Effector memory CD8-positive, alpha-beta T cell (primary cell): Measurements from ENCODE around the gene RNF115.
"Not testable (repeated sequence)": the region's sequence is repeated elsewhere in the genome, so short reads cannot be mapped to it uniquely, and the experiment has no call there.

Experiments used
- ATAC-seq: fragments of 150-1000 bp; cut with Tn5 transposase; replicated peaks from 2 replicates; pipeline ENCODE4 v1.10.0; 2021; ENCODE audit warnings: mild to moderate bottlenecking, moderate library complexity
- DNase-seq, 3 experiments: peaks; one replicate each; pipeline ENCODE4 v3.0.0; 2021
- H3K27ac Mint-ChIP-seq, 2 donors: one replicate each; pipeline ENCODE4 v1.8.0; 2022; ENCODE audit warnings: mild to moderate bottlenecking in 2 of 2, mixed read lengths in 2 of 2, moderate library complexity in 2 of 2
- H3K27me3 Mint-ChIP-seq, 2 donors: one replicate each; pipeline ENCODE4 v1.8.0; 2022; ENCODE audit warnings: mixed read lengths in 2 of 2
- H3K36me3 Mint-ChIP-seq: one replicate; pipeline ENCODE4 v1.8.0; 2022; ENCODE audit warnings: mild to moderate bottlenecking, moderate library complexity, mixed read lengths; ENCODE audit not compliant: insufficient read depth
- H3K4me1 Mint-ChIP-seq, 2 donors: one replicate each; pipeline ENCODE4 v1.8.0; 2022; ENCODE audit warnings: low read depth in 2 of 2, mixed read lengths in 2 of 2
- H3K4me3 Mint-ChIP-seq, 2 donors: one replicate each; pipeline ENCODE4 v1.8.0; 2022; ENCODE audit warnings: mild to moderate bottlenecking in 2 of 2, mixed read lengths in 2 of 2, moderate library complexity in 2 of 2
- H3K9me3 Mint-ChIP-seq, 2 donors: one replicate each; pipeline ENCODE4 v1.8.0; 2022; ENCODE audit warnings: mixed read lengths in 2 of 2

The RNF115 gene

GRCh38 chr1:145782272-145783099 is 41.4 kb downstream of the RNF115 start:
- ATAC-seq (no peak), DNase-seq (no peak)
- peak overlapping the region in 1 of 2 donors; percentile 25 for H3K27ac Mint-ChIP-seq
- H3K27me3 Mint-ChIP-seq, result no peaks in the 10 kb centered on the region
- no peaks in the 10 kb centered on the region for H3K9me3 Mint-ChIP-seq
- H3K4me1 Mint-ChIP-seq, result peaks cover 13 to 22% of the 10 kb centered on the region in 2 donors
- no peak overlapping the region for H3K4me3 Mint-ChIP-seq
- peaks cover 12% of the 10 kb centered on the region for H3K36me3 Mint-ChIP-seq

- peaks cover 6 to 15% of the 10 kb centered on the region in 2 donors for H3K4me1 Mint-ChIP-seq
- H3K27ac Mint-ChIP-seq, result no peak overlapping the region
- H3K9me3 Mint-ChIP-seq, result no peaks in the 10 kb centered on the region
- DNase-seq, result no peak
- peaks cover 11% of the 10 kb centered on the region for H3K36me3 Mint-ChIP-seq
- ATAC-seq, result no peak
- H3K4me3 Mint-ChIP-seq, result no peak overlapping the region
- no peaks in the 10 kb centered on the region for H3K27me3 Mint-ChIP-seq
Measured at GRCh38 chr1:145778146-145778540, 45.8 kb downstream of the RNF115 start.

DNA sequence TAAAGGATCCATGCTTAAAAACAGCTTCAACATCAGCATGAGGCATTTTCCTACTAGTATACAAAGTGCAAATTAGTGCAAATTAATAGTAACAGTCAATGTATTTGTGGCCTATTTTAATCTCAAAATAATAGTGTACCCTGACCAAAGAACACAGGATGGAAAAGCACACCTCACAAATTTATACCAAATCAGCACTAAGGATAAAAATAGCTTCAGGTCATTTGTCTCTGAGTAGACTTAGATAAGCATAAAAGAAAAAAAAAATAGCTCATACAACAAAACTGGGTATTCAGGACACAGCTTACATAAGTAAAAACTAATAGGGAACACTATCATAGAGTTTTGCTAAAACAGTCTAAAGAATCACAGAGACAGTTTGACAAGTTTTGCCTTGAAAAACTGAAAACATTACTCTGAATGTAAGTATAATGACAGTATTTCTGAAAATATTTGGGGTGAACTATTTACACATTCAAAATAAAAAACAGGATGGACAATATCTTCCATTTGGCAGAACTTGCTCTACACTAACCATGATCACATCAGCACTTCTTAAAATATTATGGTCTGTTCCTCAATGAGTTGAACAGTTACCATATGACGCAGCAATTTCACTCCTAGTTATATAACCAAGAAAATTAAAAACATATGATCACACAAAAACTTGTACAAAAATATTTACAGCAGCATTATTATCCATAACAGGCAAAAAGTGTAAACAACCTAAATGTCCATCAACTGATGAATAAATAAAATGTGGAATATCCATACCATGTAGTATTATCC is 46.3 kb downstream of the RNF115 start:
- DNase-seq, result no peak
- Mint-ChIP-seq H3K9me3 (no peaks in the 10 kb centered on the region), H3K27ac (no peak overlapping the region), H3K27me3 (no peaks in the 10 kb centered on the region), H3K4me3 (no peak overlapping the region), H3K4me1 (peaks cover 6 to 20% of the 10 kb centered on the region in 2 donors), H3K36me3 (peaks cover 5% of the 10 kb centered on the region)
- no peak for ATAC-seq

DNA sequence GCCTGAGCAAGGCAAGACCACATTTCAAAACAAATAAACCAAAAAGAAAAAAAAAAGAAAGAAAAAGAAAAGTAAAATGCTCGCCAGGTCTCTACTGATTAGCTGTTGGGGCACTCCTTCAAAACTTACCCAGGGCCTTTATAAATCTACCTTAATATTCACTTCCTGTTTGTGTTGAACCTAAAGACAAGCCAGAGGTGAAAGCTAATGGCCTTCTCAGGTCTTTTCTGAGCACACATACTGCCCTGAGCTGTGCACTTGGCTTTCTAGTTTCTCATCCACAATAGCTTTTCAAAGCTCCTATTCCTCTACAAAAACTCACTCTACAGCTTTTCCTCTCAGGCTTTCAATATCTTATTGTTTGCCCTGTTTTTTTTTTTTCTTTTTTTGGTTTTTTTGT is 50.5 kb downstream of the RNF115 start:
- Mint-ChIP-seq H3K4me3 (peak overlapping the region in 1 of 2 donors; percentile 37), H3K9me3 (no peaks in the 10 kb centered on the region), H3K27me3 (no peaks in the 10 kb centered on the region), H3K27ac (peak overlapping the region; percentile 72 to 94), H3K36me3 (peaks cover 21% of the 10 kb centered on the region), H3K4me1 (peaks cover 4 to 22% of the 10 kb centered on the region in 2 donors)
- DNase-seq, result no peak
- ATAC-seq, result no peak

DNA sequence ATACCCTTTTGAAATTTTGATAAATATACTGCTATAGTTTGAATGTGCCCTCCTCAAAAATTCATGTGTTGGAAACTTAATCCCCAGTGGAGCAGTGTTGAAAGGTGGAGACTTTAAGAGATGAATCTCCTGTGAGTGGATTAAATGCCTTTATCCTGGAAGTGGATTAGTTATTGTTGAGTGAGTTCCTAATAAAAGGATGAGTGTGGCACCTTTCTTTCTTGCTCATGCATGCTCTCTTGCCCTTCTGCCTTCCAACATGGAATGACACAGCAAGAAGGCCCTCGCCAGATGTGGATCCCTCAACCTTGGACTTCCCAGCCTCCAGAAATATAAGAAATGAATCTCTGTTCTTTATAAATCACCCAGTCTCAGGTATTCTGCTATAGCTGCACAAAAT is 52.8 kb downstream of the RNF115 start:
- Mint-ChIP-seq H3K27ac (peak overlapping the region; percentile 8 to 52), H3K4me1 (peaks cover 5 to 22% of the 10 kb centered on the region in 2 donors), H3K4me3 (no peak overlapping the region), H3K36me3 (peaks cover 30% of the 10 kb centered on the region), H3K27me3 (no peaks in the 10 kb centered on the region), H3K9me3 (no peaks in the 10 kb centered on the region)
- DNase-seq (no peak), ATAC-seq (no peak)

DNA sequence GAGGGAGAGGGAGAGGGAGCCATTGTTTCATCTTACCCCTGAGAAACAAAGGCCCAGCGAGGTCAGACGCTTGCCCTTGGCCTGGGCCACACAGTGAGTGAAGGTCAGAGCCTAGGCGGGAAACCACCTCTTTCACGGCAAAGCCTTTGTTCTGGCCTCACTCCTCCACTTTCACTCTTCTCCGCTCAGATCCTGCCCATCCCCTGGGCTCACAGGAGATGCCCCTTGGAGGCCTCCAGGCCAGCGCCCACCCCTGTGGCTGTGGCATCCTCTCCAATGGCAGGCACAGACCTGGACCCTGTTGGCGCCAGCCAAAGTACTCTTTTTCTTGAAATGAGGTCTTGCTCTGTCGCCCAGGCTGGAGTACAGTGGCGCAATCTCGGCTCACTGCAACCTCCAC is 55.9 kb downstream of the RNF115 start:
- not testable (repeated sequence) for ATAC-seq, H3K27me3 Mint-ChIP-seq

DNA sequence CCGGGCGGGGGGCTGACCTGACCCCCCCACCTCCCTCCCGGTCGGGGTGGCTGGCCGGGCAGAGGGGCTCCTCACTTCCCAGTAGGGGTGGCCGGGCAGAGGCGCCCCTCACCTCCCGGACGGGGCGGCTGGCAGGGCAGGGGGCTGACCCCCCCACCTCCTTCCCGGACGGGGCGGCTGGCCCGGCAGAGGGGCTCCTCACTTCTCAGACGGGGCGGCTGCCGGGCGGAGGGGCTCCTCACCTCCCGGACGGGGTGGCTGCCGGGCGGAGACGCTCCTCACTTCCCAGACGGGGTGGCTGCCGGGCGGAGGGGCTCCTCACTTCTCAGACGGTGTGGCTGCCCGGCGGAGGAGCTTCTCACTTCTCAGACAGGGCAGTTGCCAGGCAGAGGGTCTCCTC is 57.0 kb downstream of the RNF115 start:
- H3K27ac Mint-ChIP-seq, H3K27me3 Mint-ChIP-seq, DNase-seq, H3K9me3 Mint-ChIP-seq, H3K4me1 Mint-ChIP-seq, ATAC-seq, H3K4me3 Mint-ChIP-seq: not testable (repeated sequence)
- H3K36me3 Mint-ChIP-seq, result peaks cover 43% of the 10 kb centered on the region

More for the DNA sequence above, 55.9 kb downstream of the RNF115 start:
- H3K27ac Mint-ChIP-seq, DNase-seq, H3K4me3 Mint-ChIP-seq, H3K9me3 Mint-ChIP-seq, H3K4me1 Mint-ChIP-seq: not testable (repeated sequence)
- H3K36me3 Mint-ChIP-seq, result peaks cover 43% of the 10 kb centered on the region

DNA sequence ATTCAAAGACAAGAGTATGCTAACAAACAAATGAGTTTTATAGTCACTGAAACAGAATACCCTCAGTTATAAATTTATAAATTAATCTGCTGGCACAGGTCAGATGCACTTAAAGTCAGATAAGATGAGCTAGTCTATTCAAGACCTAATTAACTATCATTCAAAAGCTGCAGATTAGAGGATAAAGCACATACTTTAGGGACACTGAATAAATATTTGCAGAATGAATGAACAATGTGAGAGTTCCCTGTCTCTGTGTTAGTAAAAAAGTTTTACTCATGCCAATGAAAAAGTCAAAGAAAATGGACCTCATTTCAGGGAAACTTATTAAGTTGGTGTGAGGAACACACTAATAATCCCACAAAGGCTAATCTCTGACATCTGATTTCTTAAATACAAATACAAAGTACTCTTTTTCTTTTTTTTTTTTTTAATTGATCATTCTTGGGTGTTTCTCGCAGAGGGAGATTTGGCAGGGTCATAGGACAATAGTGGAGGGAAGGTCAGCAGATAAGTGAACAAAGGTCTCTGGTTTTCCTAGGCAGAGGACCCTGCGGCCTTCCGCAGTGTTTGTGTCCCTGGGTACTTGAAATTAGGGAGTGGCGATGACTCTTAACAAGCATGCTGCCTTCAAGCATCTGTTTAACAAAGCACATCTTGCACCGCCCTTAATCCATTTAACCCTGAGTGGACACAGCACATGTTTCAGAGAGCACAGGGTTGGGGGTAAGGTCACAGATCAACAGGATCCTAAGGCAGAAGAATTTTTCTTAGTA is 58.1 kb downstream of the RNF115 start:
- H3K27me3 Mint-ChIP-seq, H3K4me3 Mint-ChIP-seq, ATAC-seq, H3K27ac Mint-ChIP-seq, DNase-seq, H3K9me3 Mint-ChIP-seq, H3K4me1 Mint-ChIP-seq: not testable (repeated sequence)
- peaks cover 37% of the 10 kb centered on the region for H3K36me3 Mint-ChIP-seq

DNA sequence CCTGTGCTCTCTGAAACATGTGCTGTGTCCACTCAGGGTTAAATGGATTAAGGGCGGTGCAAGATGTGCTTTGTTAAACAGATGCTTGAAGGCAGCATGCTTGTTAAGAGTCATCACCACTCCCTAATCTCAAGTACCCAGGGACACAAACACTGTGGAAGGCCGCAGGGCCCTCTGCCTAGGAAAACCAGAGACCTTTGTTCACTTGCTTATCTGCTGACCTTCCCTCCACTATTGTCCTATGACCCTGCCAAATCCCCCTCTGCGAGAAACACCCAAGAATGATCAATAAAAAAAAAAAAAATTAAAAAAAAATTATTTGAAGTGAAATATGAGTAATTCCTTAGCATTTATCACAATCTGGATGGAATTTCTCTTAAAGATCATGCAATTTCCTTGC is 58.8 kb downstream of the RNF115 start:
- H3K27ac Mint-ChIP-seq, H3K4me3 Mint-ChIP-seq: not testable (repeated sequence)
- peaks cover 31% of the 10 kb centered on the region for H3K36me3 Mint-ChIP-seq

GRCh38 chr1:145764231-145764940 is 59.5 kb downstream of the RNF115 start:
- peaks cover 1 to 11% of the 10 kb centered on the region in 2 donors for H3K4me1 Mint-ChIP-seq
- ATAC-seq, H3K27me3 Mint-ChIP-seq, H3K9me3 Mint-ChIP-seq, H3K27ac Mint-ChIP-seq, H3K4me3 Mint-ChIP-seq, DNase-seq: not testable (repeated sequence)
- peaks cover 31% of the 10 kb centered on the region for H3K36me3 Mint-ChIP-seq

More for the DNA sequence above, 58.8 kb downstream of the RNF115 start:
- not testable (repeated sequence) for H3K27me3 Mint-ChIP-seq, H3K4me1 Mint-ChIP-seq, DNase-seq, ATAC-seq, H3K9me3 Mint-ChIP-seq

- H3K9me3 Mint-ChIP-seq, H3K4me3 Mint-ChIP-seq, H3K27ac Mint-ChIP-seq, DNase-seq, H3K27me3 Mint-ChIP-seq, ATAC-seq: not testable (repeated sequence)
- H3K36me3 Mint-ChIP-seq, result peaks cover 24% of the 10 kb centered on the region
- peaks cover 0 to 17% of the 10 kb centered on the region in 2 donors for H3K4me1 Mint-ChIP-seq
Measured at GRCh38 chr1:145762001-145762400, 61.9 kb downstream of the RNF115 start.

GRCh38 chr1:145761498-145761897 is 62.4 kb downstream of the RNF115 start:
- H3K36me3 Mint-ChIP-seq, result peaks cover 24% of the 10 kb centered on the region
- not testable (repeated sequence) for H3K9me3 Mint-ChIP-seq, H3K27ac Mint-ChIP-seq, ATAC-seq, H3K4me3 Mint-ChIP-seq, DNase-seq, H3K27me3 Mint-ChIP-seq
- peaks cover 0 to 17% of the 10 kb centered on the region in 2 donors for H3K4me1 Mint-ChIP-seq
